ENCODE results near the gene IGLL1.
A peak's percentile ranks its signal among the peaks of the same experiment; 100 is the strongest.
"Not testable (repeated sequence)": the region's sequence is repeated elsewhere in the genome, so short reads cannot be mapped to it uniquely, and the experiment has no call there.

Gene IGLL1
- 0 reads per million in 3 experiments for total RNA-seq

GRCh38 chr22:23579870-23580575, at the start of gene IGLL1:
Gene IGLL1, minus strand, starts transcription at chr22:23580290. Its CDS starts 100 bp downstream, at chr22:23580190.
- DNase-seq, result no peak

DNA sequence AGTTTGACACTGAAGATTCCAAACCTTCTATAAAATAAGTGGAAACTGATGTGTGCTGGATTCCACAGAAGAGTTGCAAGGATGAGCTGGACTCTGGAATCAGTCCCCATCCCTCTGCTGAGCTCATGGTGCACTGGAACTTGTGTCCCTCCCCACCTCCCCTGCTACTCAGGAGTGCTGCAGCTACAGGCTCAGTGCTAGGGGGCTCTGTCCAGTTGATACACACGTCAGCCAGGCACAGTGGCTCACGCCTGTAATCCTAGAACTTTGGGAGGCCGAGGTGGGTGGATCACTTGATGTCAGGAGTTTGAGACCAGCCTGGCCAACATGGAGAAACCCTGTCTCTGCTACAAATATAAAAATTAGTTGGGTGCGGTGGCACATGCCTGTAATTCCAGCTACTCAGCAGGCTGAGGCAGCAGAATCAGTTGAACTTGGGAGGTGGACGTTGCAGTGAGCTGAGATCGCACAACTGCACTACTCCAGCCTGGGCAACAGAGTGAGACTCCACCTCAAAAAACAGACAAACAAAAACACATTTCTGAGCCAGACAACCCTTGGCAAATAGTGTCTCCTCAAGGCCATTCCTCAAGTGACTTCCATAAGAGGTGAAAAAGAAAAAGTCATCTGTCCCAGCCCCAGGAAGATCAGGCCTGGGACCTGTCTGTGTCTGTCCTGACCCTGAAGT, 48.1 kb upstream of the IGLL1 start:
- DNase-seq, result not testable (repeated sequence)

GRCh38 chr22:23627401-23628055, 47.4 kb upstream of the IGLL1 start:
- peak; percentile 47 for DNase-seq

GRCh38 chr22:23626286-23626975, 46.3 kb upstream of the IGLL1 start:
- DNase-seq, result no peak

GRCh38 chr22:23622634-23623033, 42.5 kb upstream of the IGLL1 start:
- DNase-seq, result no peak

- DNase-seq, result not testable (repeated sequence)
Observed at GRCh38 chr22:23621916-23622315, 41.8 kb upstream of the IGLL1 start.

DNA sequence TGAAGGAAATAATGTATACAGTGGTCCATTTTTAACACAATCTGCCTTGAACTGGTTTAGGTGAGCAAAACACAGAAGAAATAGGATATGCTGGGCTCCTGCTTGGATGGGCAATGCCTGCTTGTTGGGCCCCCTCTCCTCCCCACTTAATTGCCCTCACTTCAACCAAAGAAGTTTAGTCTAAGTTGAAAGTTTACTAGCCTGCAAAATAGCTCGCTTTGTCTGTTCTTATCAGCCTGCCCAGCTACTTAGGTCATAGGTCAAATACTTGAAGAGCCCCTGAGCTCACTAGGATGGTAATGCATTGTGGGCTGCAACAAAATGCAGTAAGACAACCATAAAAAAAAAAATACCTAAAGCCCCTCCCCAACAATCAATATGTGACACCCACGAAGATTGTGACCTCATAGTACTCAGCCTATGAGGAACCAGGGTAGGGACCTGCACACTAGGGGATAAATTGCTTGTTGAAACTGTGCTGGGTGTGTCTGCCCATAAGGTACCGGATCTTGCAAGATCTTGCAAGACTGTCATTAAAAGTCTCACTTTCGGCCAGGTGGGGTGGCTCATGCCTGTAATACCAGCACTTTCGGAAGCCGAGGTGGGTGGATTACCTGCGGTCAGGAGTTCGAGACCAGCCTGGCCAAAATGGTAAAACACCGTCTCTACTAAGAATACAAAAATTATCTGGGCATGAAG, 41.1 kb upstream of the IGLL1 start:
- DNase-seq, result no peak

DNA sequence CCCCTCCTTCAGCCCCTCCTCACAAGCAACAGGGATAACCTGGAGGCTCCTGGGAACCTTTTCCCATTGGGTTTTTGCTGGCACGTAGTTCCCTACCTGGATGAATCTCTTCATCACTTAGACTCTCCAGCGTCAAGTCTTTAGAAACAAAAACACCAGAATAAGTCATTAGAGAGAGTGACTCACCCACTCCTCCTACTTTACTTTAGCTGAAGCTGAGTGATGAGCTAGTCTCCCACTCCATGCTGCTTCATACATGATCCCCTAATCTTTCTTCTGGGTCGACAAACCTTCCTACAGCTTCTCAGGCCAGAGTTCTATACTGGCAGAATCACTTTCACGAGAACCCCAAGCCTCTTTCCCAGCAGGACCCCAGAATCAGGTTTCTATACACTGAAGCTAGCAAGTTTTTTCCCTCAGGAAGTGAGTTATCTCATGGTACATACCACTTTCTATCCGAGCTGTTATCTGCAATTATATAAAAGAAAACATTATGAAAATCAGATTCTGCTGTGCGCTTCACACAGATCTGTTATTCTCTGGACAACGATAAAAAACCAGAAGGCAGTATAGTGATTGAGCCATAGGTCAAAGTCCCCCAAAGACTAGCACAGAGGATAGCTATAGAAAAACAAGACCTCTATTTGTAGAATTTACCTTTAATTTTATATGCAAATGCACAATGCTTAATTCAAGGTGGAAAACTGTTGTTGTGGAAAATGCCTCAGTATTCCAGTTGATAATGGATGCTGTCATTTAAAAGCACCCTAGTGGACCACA, 33.3 kb upstream of the IGLL1 start:
- DNase-seq, result no peak

- no peak for DNase-seq
Observed at GRCh38 chr22:23609983-23610781, 30.1 kb upstream of the IGLL1 start.

DNA sequence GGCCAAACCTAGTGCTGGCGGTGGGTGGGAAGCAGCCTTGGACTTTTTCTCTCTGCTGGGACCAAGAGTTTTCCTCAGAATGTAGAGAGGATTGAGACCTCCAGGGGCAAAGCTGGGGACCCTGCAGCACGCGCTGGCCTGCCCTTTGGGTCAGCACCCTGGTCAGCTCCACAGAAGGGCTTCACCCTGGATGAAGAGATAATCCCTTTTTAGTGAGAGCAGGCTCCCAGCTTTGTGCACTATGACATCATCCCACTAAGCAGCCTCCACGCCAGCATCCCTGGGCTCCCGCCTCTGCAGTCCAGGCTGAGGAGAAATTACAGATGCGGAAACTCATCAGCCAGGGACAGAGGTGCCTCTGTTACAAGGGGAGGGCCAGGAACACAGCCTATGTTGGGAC, 28.5 kb upstream of the IGLL1 start:
- DNase-seq, result no peak

DNA sequence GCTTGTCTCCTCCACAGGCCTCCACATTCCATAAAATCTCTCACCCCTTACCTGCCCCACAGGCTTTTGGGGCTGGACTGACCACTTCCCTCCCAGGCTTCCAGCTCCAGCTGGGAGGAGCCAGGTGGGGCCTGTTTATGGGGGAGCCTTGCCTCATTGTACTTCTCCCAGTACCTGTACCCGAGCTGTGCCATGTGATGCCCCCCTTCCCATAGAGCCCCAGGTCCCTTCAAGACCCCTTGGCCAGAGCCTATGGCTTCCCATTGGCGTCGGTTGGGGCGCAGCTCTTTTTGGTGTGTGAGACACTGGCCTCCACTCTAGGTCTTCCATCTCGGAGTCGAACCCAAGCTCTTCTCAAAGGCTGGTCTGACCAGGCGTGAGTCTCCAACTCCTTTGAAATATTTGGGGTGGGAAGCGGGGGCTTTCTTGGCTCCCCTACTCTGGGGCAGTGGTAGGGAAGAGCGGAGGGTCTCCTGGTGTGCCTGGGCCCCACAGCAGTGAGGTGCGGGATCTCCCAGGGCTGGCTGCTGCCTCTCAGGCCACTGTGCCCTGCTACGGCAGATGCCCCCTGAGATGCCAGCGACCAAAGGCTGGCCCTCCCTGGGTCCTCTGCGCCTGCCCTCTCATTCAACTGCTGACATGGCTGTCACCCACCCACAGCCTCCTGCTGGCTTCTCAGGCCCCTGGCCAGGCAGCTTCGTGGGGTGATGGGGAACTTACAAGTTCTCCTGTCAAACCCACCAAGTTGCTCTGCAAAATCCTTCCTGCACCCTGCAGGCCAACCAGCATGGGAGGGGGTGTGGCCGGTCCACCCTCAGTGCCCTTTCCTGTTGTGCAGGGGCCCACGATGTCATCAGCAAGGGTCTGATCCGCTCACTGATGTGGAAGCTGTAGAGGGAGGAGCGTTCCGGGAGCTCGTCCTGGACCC, 26.4 kb upstream of the IGLL1 start:
- no peak for DNase-seq

DNA sequence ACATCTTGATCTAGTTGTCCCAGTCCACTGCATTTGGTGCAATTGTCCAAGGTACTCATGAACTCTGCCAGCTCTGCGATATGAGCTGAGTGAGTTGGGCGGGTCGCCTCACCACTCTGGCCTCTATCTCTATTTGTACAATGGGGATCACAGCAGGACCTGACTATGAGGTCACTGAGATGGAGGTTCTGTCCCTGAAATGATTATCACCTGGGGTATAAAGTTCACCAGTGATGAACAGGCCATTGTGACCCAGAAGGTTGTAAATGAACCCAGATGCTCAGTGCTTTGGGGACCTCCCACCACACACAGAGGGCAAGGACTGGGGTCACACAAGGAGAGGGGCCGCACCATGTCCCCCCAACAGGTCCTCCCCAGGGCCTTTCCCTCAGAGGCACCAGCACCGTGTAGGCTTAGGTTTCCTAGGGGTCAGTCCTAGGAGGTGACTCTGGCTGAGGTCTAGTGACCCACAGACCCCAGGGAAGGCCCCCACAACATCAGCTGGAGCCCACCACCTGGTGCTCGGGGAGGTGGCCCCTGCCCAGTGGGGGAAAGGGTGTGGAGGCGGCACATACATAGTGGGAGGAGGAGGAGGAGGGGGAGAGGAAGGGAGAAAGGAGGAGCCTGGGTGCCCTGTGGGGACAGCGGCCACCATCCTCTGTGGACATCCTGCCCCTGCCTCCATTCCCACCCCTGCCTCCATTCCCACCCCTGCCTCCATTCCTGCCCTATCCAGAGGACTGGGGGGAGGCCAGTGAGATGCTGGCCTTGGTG, 25.0 kb upstream of the IGLL1 start:
- no peak for DNase-seq

GRCh38 chr22:23603266-23603665, 23.2 kb upstream of the IGLL1 start:
- DNase-seq, result no peak

DNA sequence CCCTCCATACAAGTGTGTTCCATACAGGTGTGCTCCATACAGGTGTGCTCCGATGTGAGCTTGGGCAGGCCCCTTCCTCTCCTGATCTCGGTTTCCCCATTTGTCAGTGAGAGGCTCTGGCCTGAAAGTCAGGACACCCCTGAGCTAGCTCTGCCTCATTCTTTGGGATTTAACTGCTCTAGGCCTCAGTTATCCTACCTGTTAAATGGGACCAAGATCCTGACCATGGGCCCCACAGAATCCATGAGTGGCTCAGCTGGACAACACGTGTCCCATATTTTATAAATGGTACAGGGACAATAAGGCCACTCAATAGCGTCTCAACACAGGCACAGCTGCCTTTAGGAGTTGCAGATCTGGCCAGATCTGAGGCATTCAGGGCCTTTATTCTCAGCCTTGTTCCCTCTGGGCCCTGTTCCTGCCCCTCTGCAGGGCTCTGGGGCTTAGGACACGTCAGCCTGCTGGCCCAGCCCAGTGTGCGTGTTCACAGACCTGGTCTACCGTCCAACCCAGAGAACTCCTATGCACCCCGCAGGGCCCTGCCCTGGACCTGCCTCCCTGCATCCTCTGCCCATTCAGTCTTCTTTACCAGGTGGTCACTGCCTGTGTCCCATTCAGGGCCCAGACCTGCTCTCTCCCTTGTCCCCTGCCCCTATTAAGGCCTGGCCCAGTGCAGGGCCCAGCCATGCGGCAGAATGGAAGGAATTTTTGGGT, 18.9 kb upstream of the IGLL1 start:
- no peak for DNase-seq

DNA sequence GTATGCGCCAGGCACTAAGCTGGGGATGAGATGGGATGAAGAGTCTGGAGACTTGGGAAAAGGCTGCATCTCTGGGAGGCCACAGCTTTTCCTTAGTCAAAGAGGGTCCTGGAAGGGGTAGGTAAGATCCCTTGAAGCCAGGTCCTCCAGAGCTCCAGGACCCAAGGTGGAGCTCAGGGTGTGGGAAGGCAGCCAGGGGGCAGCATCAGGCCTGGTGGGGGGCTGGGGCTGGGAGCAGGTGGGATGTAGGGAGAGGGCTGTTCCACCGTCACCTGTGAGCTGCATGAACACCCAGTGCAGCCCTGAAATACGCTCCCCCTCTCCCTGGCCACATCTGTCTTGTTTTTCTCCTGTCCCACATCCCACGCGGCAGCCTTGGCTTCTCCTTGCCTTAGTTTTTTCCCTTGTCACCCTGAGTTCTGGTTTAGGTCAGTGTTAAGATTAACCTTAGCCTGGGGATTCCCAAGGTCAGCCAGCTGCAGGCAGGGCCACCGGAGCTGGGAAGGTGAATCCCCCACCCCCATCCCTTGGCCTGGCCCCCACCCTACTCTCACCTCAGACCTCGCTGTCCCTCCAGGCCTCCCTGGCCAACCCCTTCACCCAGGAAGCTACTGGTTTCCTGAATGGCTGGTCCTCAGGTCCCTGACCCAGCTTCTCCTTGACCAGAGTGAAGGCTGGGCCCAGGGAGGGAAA, 17.6 kb upstream of the IGLL1 start:
- DNase-seq, result not testable (repeated sequence)

DNA sequence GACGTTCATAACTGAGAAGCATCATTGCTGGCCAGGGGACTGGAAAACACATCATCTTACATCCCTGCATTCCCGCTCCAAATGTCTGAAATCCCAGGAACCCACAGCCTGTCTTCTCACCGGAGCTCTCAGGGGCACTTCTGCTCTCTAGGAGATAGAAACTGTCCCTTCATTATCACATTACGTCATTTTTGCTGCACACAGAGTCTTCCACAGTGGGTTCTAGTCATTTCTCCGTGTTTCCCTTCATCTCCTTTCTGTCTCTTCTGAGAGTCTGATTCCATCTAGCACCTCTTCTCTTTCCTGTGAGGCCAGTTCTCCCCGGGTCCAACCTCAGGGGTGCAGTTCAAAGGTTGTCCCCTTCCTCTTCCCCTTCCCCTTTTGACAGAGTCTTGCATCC, 15.8 kb upstream of the IGLL1 start:
- not testable (repeated sequence) for DNase-seq

DNA sequence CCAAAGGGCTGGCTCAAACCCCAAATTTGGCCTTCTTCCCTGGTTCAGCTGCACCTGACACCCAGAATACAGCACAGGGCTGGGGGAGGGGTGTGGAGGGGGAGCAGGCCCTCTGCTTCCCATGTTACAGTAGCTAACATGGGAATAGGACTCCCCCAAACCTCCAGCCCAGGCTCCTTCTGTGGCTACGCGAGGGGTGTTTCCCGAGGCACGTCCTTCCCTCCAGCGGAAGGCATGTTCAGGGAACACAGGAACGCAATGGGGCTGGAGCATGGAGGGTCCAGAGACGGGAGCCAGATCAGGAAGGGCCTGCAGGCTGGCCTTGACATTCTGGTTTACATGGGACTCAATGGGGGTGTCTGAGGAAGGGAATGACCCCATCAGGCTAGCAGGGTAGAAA, 11.8 kb upstream of the IGLL1 start:
- no peak for DNase-seq
